B cell (primary cell): ENCODE results near the gene COL4A6. TPM values are rescaled to one million over a fixed set of nuclear protein-coding genes. Genes with fewer than 3 reads are reported as not detected.

ENCODE experiments used
- ATAC-seq: fragments of 200-7000 bp; cut with Tn5 transposase; one replicate; pipeline ENCODE4 v1.10.0; 2021; ENCODE audit warnings: low read depth, mild to moderate bottlenecking, moderate number of reproducible peaks, moderate library complexity
- CTCF ChIA-PET: fragments of 350-600 bp; sonication (Branson Sonifier 250); formaldehyde crosslinking; loops from one replicate; lab custom pipeline; 2021; ENCODE audit warnings: antibody characterized with exemption, inconsistent platforms; lab: Charles Lee
- POLR2A ChIA-PET: fragments of 350-600 bp; sonication (Branson Sonifier 250); formaldehyde crosslinking; loops from one replicate; lab custom pipeline; 2021; ENCODE audit warnings: antibody characterized with exemption; lab: Charles Lee
- DNase-seq: peaks from one replicate; pipeline ENCODE4 v3.0.0; 2013
- H2AFZ ChIP-seq: 2 replicates; pipeline ENCODE4 v1.6.1; 2012; ENCODE audit warnings: mild to moderate bottlenecking, low read depth, low read length; ENCODE audit not compliant: insufficient read depth, poor library complexity, severe bottlenecking
- H3K27ac ChIP-seq, 2 donors: 1 replicate in 1 of 2; 2 replicates in 1 of 2; pipeline ENCODE4 v1.5.1; 2012 to 2013; ENCODE audit warnings: low read length in 2 of 2, mild to moderate bottlenecking in 2 of 2, moderate library complexity in 1 of 2
- H3K27me3 ChIP-seq, 4 experiments: fragments of 200-600 bp in 1 of 4; sonication (generic) in 1 of 4; replicated peaks in 1 of 4; 1 replicate in 2 of 4; 2 replicates in 2 of 4; pipeline versions ENCODE4 v1.6.1 to v1.7.0; 2013 to 2016; ENCODE audit warnings: low read length in 3 of 4, mild to moderate bottlenecking in 2 of 4, mixed read lengths in 1 of 4, moderate library complexity in 1 of 4; ENCODE audit not compliant: insufficient read depth in 4 of 4, control insufficient read depth in 3 of 4; ENCODE audit errors: control extremely low read depth in 1 of 4
- H3K36me3 ChIP-seq, 2 experiments: replicated peaks in 1 of 2; 1 replicate in 1 of 2; 2 replicates in 1 of 2; pipeline versions ENCODE4 v1.6.1 to v1.7.1; 2013; ENCODE audit warnings: low read length in 1 of 2; ENCODE audit not compliant: insufficient read depth in 2 of 2, control insufficient read depth in 1 of 2; ENCODE audit errors: control extremely low read depth in 1 of 2, extremely low read depth in 1 of 2
- H3K4me1 ChIP-seq, 2 donors: fragments of 200-600 bp in 1 of 2; sonication (generic) in 1 of 2; 1 replicate in 1 of 2; 2 replicates in 1 of 2; pipeline versions ENCODE4 v1.5.1 to v1.6.1; 2013 to 2017; ENCODE audit warnings: low read length in 2 of 2; ENCODE audit not compliant: control insufficient read depth in 2 of 2, insufficient read depth in 2 of 2
- H3K4me2 ChIP-seq: replicated peaks from 2 replicates; pipeline ENCODE3; 2012; ENCODE audit warnings: mild to moderate bottlenecking, low read depth, low read length; ENCODE audit not compliant: poor library complexity, severe bottlenecking
- H3K4me3 ChIP-seq, 5 experiments: fragments of 200-600 bp in 1 of 5; sonication (generic) in 1 of 5; 1 replicate in 3 of 5; 2 replicates in 2 of 5; pipeline versions ENCODE4 v1.5.1 to v1.7.0; 2011 to 2016; ENCODE audit warnings: low read length in 4 of 5, mild to moderate bottlenecking in 4 of 5, low read depth in 2 of 5, control low read depth in 1 of 5, moderate library complexity in 1 of 5; ENCODE audit not compliant: insufficient read depth in 1 of 5; ENCODE audit errors: control extremely low read depth in 1 of 5, extremely low read depth in 1 of 5
- H3K79me2 ChIP-seq: fragments of 200-600 bp; sonication (generic); one replicate; pipeline ENCODE4 v1.6.0; 2016; ENCODE audit warnings: low read length; ENCODE audit not compliant: control insufficient read depth, insufficient read depth
- H3K9ac ChIP-seq: fragments of 200-600 bp; sonication (generic); 2 replicates; pipeline ENCODE4 v1.6.1; 2017; ENCODE audit warnings: mild to moderate bottlenecking, low read length, moderate library complexity
- H3K9me3 ChIP-seq, 3 donors: one replicate each; pipeline versions ENCODE4 v1.6.1 to v1.7.1; 2013; ENCODE audit warnings: low read length in 2 of 3; ENCODE audit not compliant: control insufficient read depth in 2 of 3, insufficient read depth in 1 of 3; ENCODE audit errors: control extremely low read depth in 1 of 3
- H4K20me1 ChIP-seq: 2 replicates; pipeline ENCODE4 v1.6.0; 2012; ENCODE audit warnings: mild to moderate bottlenecking, low read length; ENCODE audit not compliant: insufficient read depth, control insufficient read depth, poor library complexity, severe bottlenecking
- H3K27ac Mint-ChIP-seq: one replicate; pipeline ENCODE4 v1.8.0; 2021; ENCODE audit warnings: mixed read lengths
- H3K27me3 Mint-ChIP-seq: one replicate; pipeline ENCODE4 v1.8.0; 2021; ENCODE audit warnings: mixed read lengths
- H3K4me1 Mint-ChIP-seq: one replicate; pipeline ENCODE4 v1.8.0; 2021; ENCODE audit warnings: mixed read lengths
- H3K4me3 Mint-ChIP-seq: one replicate; pipeline ENCODE4 v1.8.0; 2021; ENCODE audit warnings: mixed read lengths
- H3K9me3 Mint-ChIP-seq: one replicate; pipeline ENCODE4 v1.8.0; 2022; ENCODE audit warnings: mixed read lengths; ENCODE audit not compliant: insufficient read depth
- EZH2 ChIP-seq: IDR thresholded peaks from 2 replicates; pipeline ENCODE4 v1.6.1; 2012; ENCODE audit warnings: borderline replicate concordance, low read depth, mild to moderate bottlenecking, moderate library complexity, low read length; ENCODE audit not compliant: insufficient read depth, poor library complexity, severe bottlenecking
- WGBS: methylation state at CpG from one replicate; pipeline ENCODE4 v1.1.5; 2013; ENCODE audit warnings: missing lambda C conversion rate; ENCODE audit not compliant: insufficient coverage; 5-methylcytosine and 5-hydroxymethylcytosine counted together
- intact Hi-C: fragments of 100-400 bp; cut with micrococcal nuclease; formaldehyde crosslinking; loops from one replicate; pipeline ENCODE4 v1.10.0; 2022
- polyA plus RNA-seq: library from polyadenylated mRNA; depleted of rRNA; stranded (reverse); fragments of >200 nt; gene quantifications from 2 replicates; pipeline ENCODE4 v1.2.3, GENCODE V29; 2012
- total RNA-seq, 2 donors: library from RNA; stranded (reverse); fragments of 120-200 nt in 1 of 2; gene quantifications; 1 replicate in 1 of 2; 2 replicates in 1 of 2; pipeline versions ENCODE4 v1.2.3 to v1.2.4, GENCODE V29; 2013 to 2022
- TF ChIP-seq, protein P1 (sequence below): fragments of 200-600 bp; IDR thresholded peaks from one replicate; pipeline ENCODE4 v1.8.0; 2022; ENCODE audit warnings: antibody characterized with exemption, mild to moderate bottlenecking

Gene COL4A6
- total and polyA plus RNA-seq, 2 donors (not counting 1 experiment from before 2014, with no cell fraction given) = not detected

DNA sequence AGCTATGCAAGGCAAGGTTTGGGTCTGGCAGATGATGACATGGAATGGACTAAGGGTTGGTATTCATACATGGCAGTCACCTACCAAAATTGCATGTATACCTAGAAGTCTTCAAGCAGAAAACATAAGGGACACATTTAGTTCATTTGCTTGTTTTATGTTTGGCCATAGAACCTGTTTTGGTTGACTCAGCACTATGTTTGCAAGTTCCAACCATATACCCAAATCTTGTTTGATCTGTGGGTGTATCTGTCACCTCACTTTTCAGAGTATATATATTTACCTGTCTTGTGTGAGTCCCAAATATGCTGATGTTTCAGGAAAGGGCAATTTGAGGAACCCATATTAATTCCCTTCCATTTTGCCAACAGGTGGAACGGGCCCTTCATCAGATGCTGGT lies 307.3 kb downstream of the COL4A6 start:
- DNase-seq = no peak
- intact Hi-C loops = no loop called here
- no CpG with 5 or more reads among the region's 1 CpG for WGBS

DNA sequence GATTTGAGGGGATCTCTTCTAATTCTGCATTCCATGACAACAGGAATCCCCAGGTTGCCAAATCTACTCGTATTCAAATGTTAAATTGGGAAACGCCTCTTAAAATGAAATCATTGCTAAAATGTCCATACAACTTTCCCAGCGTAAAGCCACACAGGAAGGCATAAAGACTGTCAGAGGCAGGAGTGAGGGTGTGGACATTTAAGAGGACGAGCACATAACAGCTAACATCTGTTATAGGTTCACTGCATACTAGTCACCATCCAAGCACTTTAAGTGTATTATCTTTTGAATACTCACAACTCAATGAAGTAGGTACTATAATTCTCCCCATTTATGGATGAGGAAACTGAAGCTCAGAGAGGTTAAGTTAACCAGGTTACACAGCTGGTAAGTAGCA lies 311.1 kb downstream of the COL4A6 start:
- TF ChIP-seq EZH2 = no peak
- TF ChIP-seq, protein P1, sequence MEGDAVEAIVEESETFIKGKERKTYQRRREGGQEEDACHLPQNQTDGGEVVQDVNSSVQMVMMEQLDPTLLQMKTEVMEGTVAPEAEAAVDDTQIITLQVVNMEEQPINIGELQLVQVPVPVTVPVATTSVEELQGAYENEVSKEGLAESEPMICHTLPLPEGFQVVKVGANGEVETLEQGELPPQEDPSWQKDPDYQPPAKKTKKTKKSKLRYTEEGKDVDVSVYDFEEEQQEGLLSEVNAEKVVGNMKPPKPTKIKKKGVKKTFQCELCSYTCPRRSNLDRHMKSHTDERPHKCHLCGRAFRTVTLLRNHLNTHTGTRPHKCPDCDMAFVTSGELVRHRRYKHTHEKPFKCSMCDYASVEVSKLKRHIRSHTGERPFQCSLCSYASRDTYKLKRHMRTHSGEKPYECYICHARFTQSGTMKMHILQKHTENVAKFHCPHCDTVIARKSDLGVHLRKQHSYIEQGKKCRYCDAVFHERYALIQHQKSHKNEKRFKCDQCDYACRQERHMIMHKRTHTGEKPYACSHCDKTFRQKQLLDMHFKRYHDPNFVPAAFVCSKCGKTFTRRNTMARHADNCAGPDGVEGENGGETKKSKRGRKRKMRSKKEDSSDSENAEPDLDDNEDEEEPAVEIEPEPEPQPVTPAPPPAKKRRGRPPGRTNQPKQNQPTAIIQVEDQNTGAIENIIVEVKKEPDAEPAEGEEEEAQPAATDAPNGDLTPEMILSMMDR = no peak
- Histone ChIP-seq H2AFZ (no peak overlapping the region), H3K4me1 (no peaks in the 10 kb centered on the region), H3K4me3 (no peak overlapping the region), H3K79me2 (no peaks in the 10 kb centered on the region), H3K9me3 (no peaks in the 10 kb centered on the region), H3K27ac (no peak overlapping the region), H3K4me2 (no peak overlapping the region), H3K36me3 (peaks cover 5 to 7% of the 10 kb centered on the region in 2 experiments), H3K27me3 (no peaks in the 10 kb centered on the region), H3K9ac (no peak overlapping the region), H4K20me1 (no peaks in the 10 kb centered on the region)
- no peaks in the 10 kb centered on the region for H3K4me1 Mint-ChIP-seq
- WGBS = no CpG with 5 or more reads among the region's 4 CpGs
- intact Hi-C loops = no loop called here
- H3K4me3 Mint-ChIP-seq = no peak overlapping the region
- POLR2A ChIA-PET = no interaction called here
- no peaks in the 10 kb centered on the region for H3K9me3 Mint-ChIP-seq
- DNase-seq (no peak), ATAC-seq (no peak)
- no peaks in the 10 kb centered on the region for H3K27me3 Mint-ChIP-seq
- CTCF ChIA-PET = no interaction called here
- H3K27ac Mint-ChIP-seq = no peak overlapping the region

More for the DNA sequence above, 307.3 kb downstream of the COL4A6 start:
- H4K20me1 ChIP-seq = no peaks in the 10 kb centered on the region
- H3K9me3 ChIP-seq = no peaks in the 10 kb centered on the region
- no peak overlapping the region for H3K4me2 ChIP-seq
- no peaks in the 10 kb centered on the region for H3K27me3 Mint-ChIP-seq
- ChIA-PET POLR2A (no interaction called here), CTCF (no interaction called here)
- no peak overlapping the region for H2AFZ ChIP-seq
- no peak for ATAC-seq
- no peak overlapping the region for H3K27ac Mint-ChIP-seq
- H3K4me3 ChIP-seq = no peak overlapping the region
- H3K27me3 ChIP-seq = no peaks in the 10 kb centered on the region
- H3K4me1 ChIP-seq = no peaks in the 10 kb centered on the region
- H3K36me3 ChIP-seq = peaks cover 5 to 29% of the 10 kb centered on the region in 2 experiments
- H3K4me3 Mint-ChIP-seq = no peak overlapping the region
- no peaks in the 10 kb centered on the region for H3K4me1 Mint-ChIP-seq
- no peak overlapping the region for H3K9ac ChIP-seq
- no peak for TF ChIP-seq EZH2
- no peaks in the 10 kb centered on the region for H3K79me2 ChIP-seq
- no peaks in the 10 kb centered on the region for H3K9me3 Mint-ChIP-seq
- no peak overlapping the region for H3K27ac ChIP-seq
